ENCODE data around the gene AGPAT2.
A peak's percentile ranks its signal among the peaks of the same experiment; 100 is the strongest.

AGPAT2 gene

DNA sequence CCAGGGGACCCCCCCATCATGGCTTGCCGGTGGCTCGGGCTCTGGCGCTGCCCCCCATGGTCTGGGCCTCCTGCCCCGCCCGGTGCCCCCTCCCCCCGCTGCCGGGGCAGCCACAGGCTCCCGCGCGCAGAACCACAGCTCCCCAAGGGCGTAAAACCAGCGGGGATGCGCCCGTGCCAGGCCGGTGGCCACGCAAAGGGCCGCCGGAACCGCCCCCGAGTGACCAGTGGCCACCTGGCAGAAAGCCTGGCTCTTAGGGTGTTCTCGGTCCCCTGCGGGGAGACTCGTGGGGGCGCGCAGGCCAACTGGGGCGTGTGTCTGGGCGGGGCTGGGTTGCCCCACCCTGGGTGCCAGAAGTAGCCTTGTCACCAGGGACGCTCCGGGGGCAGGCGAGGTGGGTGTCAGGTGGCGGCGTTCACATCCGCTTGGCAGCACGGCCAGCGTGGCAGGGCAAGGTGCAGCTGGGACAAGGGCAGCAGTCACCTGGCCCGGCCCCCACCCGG lies 515 bp upstream of the AGPAT2 start:
- peak overlapping the region; percentile 42 to 92 (median 60); a peak in 16 of 22 replicates for H3K9ac ChIP-seq
- H3K4me2 ChIP-seq, result peak overlapping the region; percentile 85 to 99 (median 94)
- H3K27me3 ChIP-seq, result peaks cover 0 to 7% (median 0%) of the 10 kb centered on the region in 11 experiments; a peak in 1 of 22 replicates
- H3K36me3 ChIP-seq, result peaks cover 0 to 31% (median 0%) of the 10 kb centered on the region in 11 experiments; a peak in 11 of 22 replicates
- peak overlapping the region; percentile 12 to 78 (median 65); a peak in 19 of 22 replicates for H3K27ac ChIP-seq
- H4K20me1 ChIP-seq, result peaks cover 31 to 43% (median 37%) of the 10 kb centered on the region in 11 experiments
- peak overlapping the region in 9 of 10 experiments; percentile 31 to 97 (median 48); a peak in 17 of 20 replicates for H3K4me3 ChIP-seq
- H3K9me3 ChIP-seq (replicated peaks in 1 of 11), result no peaks in the 10 kb centered on the region
- peaks cover 66 to 84% (median 80%) of the 10 kb centered on the region in 10 experiments for H3K4me1 ChIP-seq
- no peak for TF ChIP-seq Cebpa-rat (IDR thresholded peaks at IDR 0.05)

DNA sequence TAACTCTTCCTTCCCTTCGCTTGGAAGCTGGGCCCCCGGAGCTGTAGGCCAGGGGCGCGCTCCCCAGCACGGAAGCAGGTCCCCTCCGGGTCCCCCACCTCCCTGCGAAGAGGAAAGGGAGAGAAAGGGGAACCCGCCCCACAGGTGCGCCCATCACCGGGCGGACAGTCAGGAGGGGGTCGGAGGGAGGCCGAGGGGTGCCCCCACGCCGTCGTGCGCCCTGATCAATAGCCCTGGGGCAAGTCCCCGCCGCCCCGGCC lies 793 bp downstream of the AGPAT2 start:
- Histone ChIP-seq H3K36me3 (peaks cover 0 to 43% (median 5%) of the 10 kb centered on the region in 11 experiments; a peak in 11 of 22 replicates), H3K4me1 (peaks cover 78 to 87% (median 85%) of the 10 kb centered on the region in 10 experiments), H3K27me3 (peaks cover 0 to 7% (median 0%) of the 10 kb centered on the region in 11 experiments; a peak in 1 of 22 replicates), H3K9ac (peak overlapping the region; percentile 92 to 97 (median 95)), H3K4me3 (peak overlapping the region; percentile 87 to 98 (median 94)), H3K9me3 (replicated peaks in 1 of 11) (no peaks in the 10 kb centered on the region), H3K27ac (peak overlapping the region; percentile 91 to 98 (median 95)), H3K4me2 (peak overlapping the region; percentile 93 to 100 (median 99)), H4K20me1 (peaks cover 44 to 55% (median 50%) of the 10 kb centered on the region in 11 experiments)
- TF ChIP-seq Cebpa-rat (IDR thresholded peaks at IDR 0.05), result no peak

DNA sequence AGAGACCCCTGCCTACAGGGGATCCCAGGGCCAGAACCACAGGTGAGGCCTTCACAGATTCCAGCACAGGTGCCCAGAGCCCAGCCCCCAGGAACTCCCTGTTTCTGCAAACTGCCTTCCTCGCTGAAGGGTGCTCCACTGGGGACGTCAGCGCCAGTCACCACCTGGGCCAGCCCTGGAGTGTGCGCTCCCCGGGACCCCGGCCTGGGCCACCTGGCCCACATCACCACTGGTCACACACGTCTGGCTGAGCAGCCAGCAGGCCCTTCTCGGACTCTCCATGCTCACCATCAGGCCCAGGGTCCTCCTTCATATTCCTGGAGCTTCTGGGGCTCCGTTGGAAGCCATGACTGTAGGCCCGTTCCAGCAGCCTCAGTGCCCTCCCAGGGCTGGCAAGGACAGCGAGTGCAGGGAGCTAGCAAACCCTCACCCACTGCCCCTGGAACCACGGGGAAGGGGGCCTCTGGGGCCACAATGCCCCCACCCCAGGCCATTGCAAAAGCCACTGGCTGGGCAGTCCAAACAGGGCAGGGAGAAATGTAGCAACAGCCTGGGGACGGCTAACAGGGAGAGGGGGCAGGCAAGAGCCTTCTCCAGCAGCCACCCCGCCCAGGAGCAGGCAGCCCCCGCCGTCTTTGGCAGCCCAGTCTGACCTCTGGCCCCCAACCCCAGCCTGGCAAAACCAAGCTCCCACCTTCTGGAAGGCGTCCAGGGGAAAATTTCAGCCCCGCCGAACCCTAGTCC lies 1.3 kb downstream of the AGPAT2 start:
- peak overlapping the region; percentile 87 to 98 (median 94) for H3K4me3 ChIP-seq
- H3K9ac ChIP-seq, result peak overlapping the region; percentile 92 to 97 (median 95)
- TF ChIP-seq Cebpa-rat (IDR thresholded peaks at IDR 0.05), result no peak
- peaks cover 0 to 6% (median 0%) of the 10 kb centered on the region in 11 experiments; a peak in 1 of 22 replicates for H3K27me3 ChIP-seq
- H3K4me2 ChIP-seq, result peak overlapping the region; percentile 93 to 100 (median 99)
- H3K4me1 ChIP-seq, result peaks cover 78 to 87% (median 85%) of the 10 kb centered on the region in 10 experiments
- peaks cover 0 to 48% (median 9%) of the 10 kb centered on the region in 11 experiments; a peak in 11 of 22 replicates for H3K36me3 ChIP-seq
- peaks cover 49 to 60% (median 55%) of the 10 kb centered on the region in 11 experiments for H4K20me1 ChIP-seq
- H3K27ac ChIP-seq, result peak overlapping the region; percentile 91 to 98 (median 95)
- no peaks in the 10 kb centered on the region for H3K9me3 ChIP-seq (replicated peaks in 1 of 11)

DNA sequence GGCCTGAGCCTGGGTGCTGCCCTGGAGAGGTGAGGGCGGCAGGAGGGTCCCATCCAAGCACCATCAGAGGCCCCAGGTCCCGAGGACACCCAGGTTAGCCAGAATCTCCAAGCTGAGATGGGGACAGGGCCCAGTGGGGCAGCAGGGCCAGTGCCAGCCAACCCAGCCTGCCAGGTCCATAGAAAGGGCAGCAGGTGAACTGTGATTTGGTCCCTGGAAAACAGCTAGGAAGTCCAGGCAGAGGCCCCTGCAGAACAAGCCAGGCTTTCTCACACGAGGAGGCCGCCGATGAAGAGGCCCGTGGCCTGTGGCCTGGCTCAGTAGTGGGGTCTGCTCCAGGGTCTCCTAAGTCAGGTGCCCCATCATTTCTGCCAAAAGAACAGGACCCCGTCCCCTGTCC lies 2.0 kb downstream of the AGPAT2 start:
- no peak for TF ChIP-seq Cebpa-rat (IDR thresholded peaks at IDR 0.05)
- Histone ChIP-seq H3K36me3 (peaks cover 0 to 53% (median 12%) of the 10 kb centered on the region in 11 experiments; a peak in 11 of 22 replicates), H3K4me3 (peak overlapping the region; percentile 87 to 98 (median 94))

DNA sequence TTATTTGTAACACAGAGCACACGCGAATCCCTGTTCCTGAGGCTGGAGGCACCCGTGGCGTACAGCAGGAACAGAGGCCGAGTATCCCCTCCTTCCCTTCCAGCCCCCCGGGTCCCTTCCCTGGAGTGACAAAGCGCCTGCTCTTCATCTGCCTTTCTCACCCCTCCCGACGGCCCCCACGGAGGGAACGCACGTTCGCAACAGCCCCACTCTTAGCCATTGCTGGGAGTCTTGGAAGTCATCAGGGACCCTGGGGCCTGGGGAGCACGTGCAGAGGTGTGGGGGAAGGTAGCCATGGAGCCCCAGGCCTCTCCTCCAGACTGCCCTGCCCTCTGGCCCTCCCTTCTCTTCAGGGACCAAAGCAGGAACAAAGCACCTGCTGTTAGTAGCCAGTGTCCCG lies 2.5 kb downstream of the AGPAT2 start:
- H3K4me3 ChIP-seq, result peak overlapping the region; percentile 87 to 98 (median 94)
- TF ChIP-seq Cebpa-rat (IDR thresholded peaks at IDR 0.05), result no peak
- no peaks in the 10 kb centered on the region for H3K9me3 ChIP-seq (replicated peaks in 1 of 11)
- H3K36me3 ChIP-seq, result peaks cover 0 to 53% (median 12%) of the 10 kb centered on the region in 11 experiments; a peak in 11 of 22 replicates
- peak overlapping the region; percentile 92 to 97 (median 95) for H3K9ac ChIP-seq
- H3K27ac ChIP-seq, result peak overlapping the region in 10 of 11 experiments; percentile 91 to 98 (median 96); a peak in 18 of 22 replicates
- H3K4me1 ChIP-seq, result peaks cover 79 to 87% (median 85%) of the 10 kb centered on the region in 10 experiments
- no peaks in the 10 kb centered on the region for H3K27me3 ChIP-seq
- peak overlapping the region; percentile 93 to 100 (median 99) for H3K4me2 ChIP-seq
- H4K20me1 ChIP-seq, result peaks cover 52 to 69% (median 65%) of the 10 kb centered on the region in 11 experiments

More for the DNA sequence above, 2.0 kb downstream of the AGPAT2 start:
- peaks cover 78 to 87% (median 85%) of the 10 kb centered on the region in 10 experiments for H3K4me1 ChIP-seq
- peak overlapping the region; percentile 92 to 97 (median 95) for H3K9ac ChIP-seq
- no peaks in the 10 kb centered on the region for H3K9me3 ChIP-seq (replicated peaks in 1 of 11)
- H3K27ac ChIP-seq, result peak overlapping the region in 10 of 11 experiments; percentile 91 to 98 (median 96); a peak in 20 of 22 replicates
- peaks cover 51 to 64% (median 62%) of the 10 kb centered on the region in 11 experiments for H4K20me1 ChIP-seq
- H3K27me3 ChIP-seq, result no peaks in the 10 kb centered on the region
- peak overlapping the region; percentile 93 to 100 (median 99) for H3K4me2 ChIP-seq

DNA sequence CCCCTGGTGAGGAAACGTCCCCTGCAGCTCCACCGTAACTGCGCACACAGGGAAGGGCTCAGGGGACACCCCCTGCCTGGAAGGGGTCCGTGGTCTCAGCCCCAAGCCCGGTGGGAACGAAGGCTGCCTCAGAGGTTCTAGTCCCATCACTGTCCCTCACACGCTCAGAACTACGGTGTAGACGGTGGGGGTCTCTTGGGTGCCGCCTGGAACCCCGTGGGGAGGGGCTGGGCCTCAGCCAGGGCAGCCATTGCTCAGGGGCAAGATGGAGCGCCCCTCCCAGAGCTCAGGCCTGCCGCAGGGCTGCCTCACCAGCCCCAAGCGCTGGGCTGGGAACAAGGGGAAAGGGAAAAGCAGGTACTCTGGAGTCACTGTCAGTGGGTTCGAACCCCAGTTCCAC lies 2.9 kb downstream of the AGPAT2 start:
- Histone ChIP-seq H3K9ac (peak overlapping the region; percentile 92 to 97 (median 95)), H3K4me1 (peaks cover 82 to 87% (median 85%) of the 10 kb centered on the region in 10 experiments), H3K36me3 (peaks cover 0 to 53% (median 12%) of the 10 kb centered on the region in 11 experiments; a peak in 11 of 22 replicates), H3K4me2 (peak overlapping the region; percentile 93 to 100 (median 99)), H3K27me3 (no peaks in the 10 kb centered on the region), H3K4me3 (peak overlapping the region in 7 of 10 experiments; percentile 37 to 97 (median 92); a peak in 10 of 20 replicates), H3K9me3 (replicated peaks in 1 of 11) (no peaks in the 10 kb centered on the region), H3K27ac (peak overlapping the region in 9 of 11 experiments; percentile 25 to 98 (median 95); a peak in 16 of 22 replicates), H4K20me1 (peaks cover 52 to 73% (median 69%) of the 10 kb centered on the region in 11 experiments)
- TF ChIP-seq Cebpa-rat (IDR thresholded peaks at IDR 0.05), result no peak

DNA sequence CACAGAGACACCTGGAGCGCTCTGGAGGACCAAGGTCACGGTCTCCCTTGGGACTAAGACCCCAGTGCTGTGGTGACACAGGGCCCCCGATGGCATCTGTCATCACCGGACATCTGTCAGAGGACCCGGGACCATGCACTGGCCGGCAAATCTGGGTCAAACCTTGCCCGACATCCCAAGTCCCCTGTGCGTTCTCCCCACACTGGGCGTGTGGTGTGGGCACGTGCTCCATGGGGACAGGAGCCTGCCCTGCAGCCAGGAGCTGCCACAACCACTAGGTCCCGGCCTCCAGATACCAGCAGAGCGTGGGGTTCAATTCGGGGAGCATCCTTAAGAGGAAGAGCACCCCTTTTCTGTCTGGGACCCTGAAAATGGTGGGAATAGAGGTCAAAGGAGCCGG lies 3.5 kb downstream of the AGPAT2 start:
- Histone ChIP-seq H3K4me1 (peaks cover 82 to 87% (median 85%) of the 10 kb centered on the region in 10 experiments), H3K4me2 (peak overlapping the region; percentile 93 to 100 (median 99)), H3K36me3 (peaks cover 0 to 53% (median 12%) of the 10 kb centered on the region in 11 experiments; a peak in 11 of 22 replicates), H3K27ac (peak overlapping the region in 7 of 11 experiments; percentile 95 to 98 (median 97); a peak in 11 of 22 replicates), H3K27me3 (no peaks in the 10 kb centered on the region), H3K9ac (peak overlapping the region; percentile 92 to 97 (median 95); a peak in 17 of 22 replicates), H3K9me3 (replicated peaks in 1 of 11) (no peaks in the 10 kb centered on the region), H3K4me3 (peak overlapping the region in 4 of 10 experiments; percentile 37 to 97 (median 94); a peak in 5 of 20 replicates), H4K20me1 (peaks cover 58 to 79% (median 75%) of the 10 kb centered on the region in 11 experiments)
- TF ChIP-seq Cebpa-rat (IDR thresholded peaks at IDR 0.05), result no peak

DNA sequence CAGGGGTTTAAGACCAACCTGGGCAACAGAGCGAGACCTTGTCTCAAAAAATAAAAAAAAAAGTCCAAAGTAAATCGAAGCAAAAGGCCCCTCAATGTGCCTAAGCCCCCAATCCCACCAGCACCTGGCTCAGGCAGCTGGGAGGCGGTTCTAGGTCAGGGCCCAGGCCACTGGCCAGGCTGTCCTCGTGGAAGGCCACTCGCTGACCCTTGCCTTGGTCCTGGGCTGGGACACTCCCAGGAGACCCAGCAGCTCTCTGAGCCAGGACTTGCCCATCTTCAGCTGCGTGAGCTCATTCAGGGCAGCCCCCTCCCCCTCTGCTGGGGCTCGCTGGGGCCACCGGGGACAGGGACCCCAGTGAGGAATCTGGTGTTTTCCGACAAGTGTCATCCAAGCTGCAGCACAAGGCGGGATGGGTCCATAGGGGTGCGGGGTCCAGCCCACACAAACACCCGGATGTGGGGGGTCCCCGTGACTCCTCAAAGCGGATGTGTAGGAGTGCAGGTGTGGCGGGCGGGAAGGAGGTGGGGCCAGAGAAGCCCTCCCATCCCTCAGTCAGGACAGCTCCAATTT lies 4.0 kb downstream of the AGPAT2 start:
- no peak for TF ChIP-seq Cebpa-rat (IDR thresholded peaks at IDR 0.05)
- peak overlapping the region; percentile 93 to 100 (median 99) for H3K4me2 ChIP-seq
- no peaks in the 10 kb centered on the region for H3K9me3 ChIP-seq (replicated peaks in 1 of 11)
- H3K4me1 ChIP-seq, result peaks cover 82 to 87% (median 85%) of the 10 kb centered on the region in 10 experiments
- no peaks in the 10 kb centered on the region for H3K27me3 ChIP-seq
- peak overlapping the region in 1 of 10 experiments; percentile 37; a peak in 1 of 20 replicates for H3K4me3 ChIP-seq
- H4K20me1 ChIP-seq, result peaks cover 62 to 84% (median 80%) of the 10 kb centered on the region in 11 experiments
- H3K9ac ChIP-seq, result peak overlapping the region in 10 of 11 experiments; percentile 31 to 97 (median 95); a peak in 17 of 22 replicates
- H3K36me3 ChIP-seq, result peaks cover 0 to 54% (median 12%) of the 10 kb centered on the region in 11 experiments; a peak in 13 of 22 replicates
- H3K27ac ChIP-seq, result peak overlapping the region in 5 of 11 experiments; percentile 21 to 98 (median 95); a peak in 7 of 22 replicates

All from BLaER1 treated with 17β-estradiol and CSF1 and Interleukin-3, amounts not matched to agents 10 nM and 100 nM (cell line).